HG03066 (cell line): Measurements from ENCODE around the gene IRAK3.
A peak's percentile ranks its signal among the peaks of the same experiment; 100 is the strongest.

Source experiments
- ATAC-seq: cut with Tn5 transposase; IDR thresholded peaks from one replicate; pipeline ENCODE4 v1.9.1; 2021; ENCODE audit warnings: low read depth; ENCODE audit not compliant: unreplicated experiment

IRAK3 gene, protein sequence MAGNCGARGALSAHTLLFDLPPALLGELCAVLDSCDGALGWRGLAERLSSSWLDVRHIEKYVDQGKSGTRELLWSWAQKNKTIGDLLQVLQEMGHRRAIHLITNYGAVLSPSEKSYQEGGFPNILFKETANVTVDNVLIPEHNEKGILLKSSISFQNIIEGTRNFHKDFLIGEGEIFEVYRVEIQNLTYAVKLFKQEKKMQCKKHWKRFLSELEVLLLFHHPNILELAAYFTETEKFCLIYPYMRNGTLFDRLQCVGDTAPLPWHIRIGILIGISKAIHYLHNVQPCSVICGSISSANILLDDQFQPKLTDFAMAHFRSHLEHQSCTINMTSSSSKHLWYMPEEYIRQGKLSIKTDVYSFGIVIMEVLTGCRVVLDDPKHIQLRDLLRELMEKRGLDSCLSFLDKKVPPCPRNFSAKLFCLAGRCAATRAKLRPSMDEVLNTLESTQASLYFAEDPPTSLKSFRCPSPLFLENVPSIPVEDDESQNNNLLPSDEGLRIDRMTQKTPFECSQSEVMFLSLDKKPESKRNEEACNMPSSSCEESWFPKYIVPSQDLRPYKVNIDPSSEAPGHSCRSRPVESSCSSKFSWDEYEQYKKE

DNA sequence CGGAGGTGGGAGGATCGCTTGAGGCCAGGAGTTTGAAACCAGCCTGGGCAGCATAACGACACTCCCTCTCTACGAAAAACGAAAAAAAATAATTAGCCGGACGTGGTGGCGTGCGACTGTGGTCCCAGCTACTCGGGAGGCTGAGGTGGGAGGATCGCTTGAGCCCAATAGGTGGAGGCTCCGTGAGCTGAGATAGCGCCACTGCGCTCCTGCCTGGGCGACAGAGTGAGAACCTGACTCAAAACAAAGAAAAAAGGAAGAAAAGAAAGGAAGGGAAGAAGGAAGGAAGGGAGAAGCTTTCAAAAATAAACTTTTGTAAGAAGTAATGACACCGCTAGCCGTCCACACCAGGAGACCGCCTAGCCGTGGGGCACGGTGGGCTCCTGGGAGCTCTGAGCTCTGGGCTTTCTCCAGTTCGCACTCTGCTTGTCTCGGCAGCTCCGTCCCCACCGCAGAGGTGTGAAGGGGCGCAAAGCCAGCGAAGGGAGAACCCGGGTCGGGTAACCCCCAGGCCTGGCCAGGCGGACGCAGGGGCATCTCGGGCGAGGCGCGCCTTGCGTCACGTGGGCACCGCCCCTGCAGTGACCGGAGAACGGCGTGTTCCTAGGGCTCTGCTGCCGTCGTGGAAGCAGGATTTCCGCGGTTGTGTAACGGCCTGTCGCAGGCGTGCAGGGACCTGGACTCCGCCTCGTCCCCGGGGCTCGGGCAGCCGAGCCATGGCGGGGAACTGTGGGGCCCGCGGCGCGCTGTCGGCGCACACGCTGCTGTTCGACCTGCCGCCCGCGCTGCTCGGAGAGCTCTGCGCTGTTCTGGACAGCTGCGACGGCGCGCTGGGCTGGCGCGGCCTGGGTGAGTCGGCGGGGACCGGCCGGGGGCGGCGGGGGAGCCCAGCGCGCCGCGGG, at the start of gene IRAK3:
IRAK3 (plus strand) TSS at position 631 of the 902 bp plus-strand sequence; CDS start at position 717, 86 bp downstream.
- ATAC-seq: peak; percentile 57

GRCh38 chr12:66139328-66139727, 49.7 kb upstream of the IRAK3 start:
- ATAC-seq: no peak

DNA sequence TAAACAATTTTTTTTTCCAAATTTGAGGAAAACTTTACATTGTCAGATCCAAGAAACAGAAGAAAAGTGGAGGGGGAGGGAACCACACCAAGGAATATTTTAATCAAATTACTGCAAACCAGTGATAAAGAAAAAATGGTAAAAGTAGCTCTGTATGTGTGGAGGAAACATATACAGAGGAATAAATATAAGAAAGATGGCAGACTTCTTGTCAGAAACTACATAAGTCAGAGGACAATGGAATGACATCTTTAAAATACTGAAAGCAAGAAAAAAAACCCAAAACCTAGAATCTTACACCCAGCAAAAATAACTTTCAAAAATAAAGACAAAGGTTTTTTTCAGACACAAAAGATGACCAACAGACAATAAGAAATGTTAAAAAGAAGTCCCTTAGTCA, 48.3 kb upstream of the IRAK3 start:
- no peak for ATAC-seq

DNA sequence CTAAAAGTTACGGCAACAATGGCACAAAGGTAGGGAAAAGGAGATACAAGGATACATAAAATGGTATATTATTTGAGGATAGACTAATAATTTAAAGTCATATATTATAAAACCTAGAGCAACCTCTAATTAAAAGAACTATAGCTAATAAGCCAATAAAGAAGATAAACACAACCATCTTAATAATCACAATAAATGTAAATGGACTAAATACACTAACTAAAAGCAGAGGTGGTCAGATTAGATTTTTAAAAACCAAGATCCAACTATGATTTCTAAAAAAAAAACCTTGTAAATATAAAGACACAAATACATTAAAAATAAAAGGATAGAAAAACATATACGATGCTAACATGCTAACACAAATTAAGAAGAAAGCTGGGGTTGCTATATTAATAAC, 47.7 kb upstream of the IRAK3 start:
- ATAC-seq: no peak

- no peak for ATAC-seq
Measured at GRCh38 chr12:66142826-66143225, 46.2 kb upstream of the IRAK3 start.

GRCh38 chr12:66143868-66144267, 45.1 kb upstream of the IRAK3 start:
- ATAC-seq: no peak

DNA sequence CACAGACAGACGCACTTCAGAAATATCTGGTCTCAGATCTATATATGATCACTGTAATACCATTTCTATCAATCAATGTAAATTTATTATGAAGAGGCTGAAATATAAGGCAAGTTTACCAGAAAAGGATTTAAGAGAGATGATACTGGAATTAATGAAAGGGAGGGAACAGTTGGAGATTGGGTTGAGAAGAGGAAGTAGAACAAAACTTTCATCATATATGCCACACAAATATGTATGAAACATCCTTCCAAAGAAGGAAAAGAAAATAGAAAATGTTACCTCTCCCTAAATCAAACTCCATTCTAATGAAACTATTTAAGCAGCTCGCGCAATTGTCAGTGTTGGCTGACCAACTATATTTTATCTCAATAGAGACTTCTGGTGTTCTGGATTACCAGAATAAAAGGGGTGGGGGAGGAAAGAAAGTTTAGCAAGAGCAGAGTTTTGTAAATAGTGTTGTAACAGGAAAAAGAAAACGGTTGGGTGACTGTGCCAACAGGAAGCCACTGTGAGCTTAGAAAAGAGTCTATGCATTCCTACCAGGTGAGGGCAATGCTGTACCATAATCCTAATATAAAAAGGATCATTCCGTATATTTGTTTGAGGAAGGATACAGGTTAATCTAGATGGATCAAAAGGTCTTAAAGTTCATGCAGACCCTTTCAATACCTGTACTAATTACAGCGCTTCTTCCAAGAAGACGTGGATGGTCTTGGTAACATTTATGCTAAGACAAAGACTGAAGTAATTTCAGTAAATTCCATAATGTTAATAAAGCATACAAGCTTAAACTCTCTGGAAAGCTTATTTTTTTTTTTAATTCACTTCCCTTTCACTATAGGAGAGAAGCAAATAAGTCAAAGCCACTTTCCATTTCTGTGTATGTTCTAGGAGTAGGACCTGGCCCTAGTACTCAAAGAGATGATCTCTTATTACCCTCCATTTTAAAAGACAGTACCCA, 43.9 kb upstream of the IRAK3 start:
- no peak for ATAC-seq

GRCh38 chr12:66149702-66150398, 39.2 kb upstream of the IRAK3 start:
- ATAC-seq: no peak

- no peak for ATAC-seq
Measured at GRCh38 chr12:66152732-66153131, 36.3 kb upstream of the IRAK3 start.

DNA sequence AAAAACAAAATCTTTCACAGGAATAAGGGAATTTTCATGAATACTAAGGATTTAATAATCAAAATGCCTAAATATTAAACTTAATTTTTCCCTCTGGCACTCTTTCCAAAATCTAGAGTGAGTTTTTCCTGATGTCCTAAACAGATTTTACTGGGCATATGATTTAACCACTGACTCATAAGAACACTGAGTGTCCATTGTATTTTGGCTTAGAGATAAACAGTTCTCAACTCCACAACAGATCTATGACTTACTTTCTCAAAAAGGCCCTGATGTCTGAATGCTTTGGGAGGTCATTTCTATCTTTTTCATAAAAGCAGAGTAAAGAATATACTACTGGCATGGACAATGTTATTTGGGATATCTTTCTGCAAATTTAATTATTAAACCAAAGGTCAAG, 34.2 kb upstream of the IRAK3 start:
- ATAC-seq: no peak

GRCh38 chr12:66156654-66157053, 32.4 kb upstream of the IRAK3 start:
- ATAC-seq: no peak

DNA sequence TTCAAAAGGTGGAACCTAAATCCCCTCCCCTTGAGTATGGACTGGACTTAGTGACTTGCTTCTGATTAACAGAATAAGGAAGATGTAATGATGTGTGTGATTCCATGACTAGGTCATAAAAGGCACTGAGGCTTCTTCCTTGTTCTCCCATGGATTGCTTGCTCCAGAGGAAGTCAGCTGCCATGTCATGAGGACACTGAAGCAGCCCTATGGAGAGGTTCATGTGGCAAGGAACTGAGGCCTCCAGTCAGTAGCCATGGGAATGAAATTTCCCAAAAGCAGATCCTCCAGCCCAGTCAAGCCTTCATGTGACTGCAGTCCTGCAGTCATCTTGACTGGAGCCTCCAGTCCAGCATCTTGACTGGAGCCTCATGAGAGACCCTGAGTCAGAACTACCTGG, 29.9 kb upstream of the IRAK3 start:
- no peak for ATAC-seq

GRCh38 chr12:66160704-66161103, 28.3 kb upstream of the IRAK3 start:
- ATAC-seq: no peak

GRCh38 chr12:66162701-66163100, 26.3 kb upstream of the IRAK3 start:
- no peak for ATAC-seq

GRCh38 chr12:66163289-66163688, 25.7 kb upstream of the IRAK3 start:
- ATAC-seq: no peak

- ATAC-seq: no peak
Measured at GRCh38 chr12:66164349-66164821, 24.6 kb upstream of the IRAK3 start.

- ATAC-seq: no peak
Measured at GRCh38 chr12:66165141-66165540, 23.9 kb upstream of the IRAK3 start.

DNA sequence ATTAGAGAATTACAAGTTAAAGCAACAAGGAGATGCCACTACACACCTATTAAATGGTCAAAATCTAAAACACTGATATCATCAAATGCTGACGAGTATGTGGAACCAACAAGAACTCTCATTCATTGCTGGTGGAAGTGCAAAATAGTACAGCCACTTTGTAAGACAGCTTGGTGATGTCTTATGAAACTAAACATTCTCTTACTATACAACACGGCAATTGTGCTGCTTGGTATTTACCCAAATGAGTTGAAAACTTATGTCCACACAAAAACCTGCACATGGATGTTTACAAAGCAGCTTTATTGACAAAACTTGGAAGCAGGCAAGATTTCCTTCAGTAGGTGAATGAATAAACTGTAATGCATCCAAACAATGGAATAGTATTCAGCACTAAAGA, 22.5 kb upstream of the IRAK3 start:
- ATAC-seq: no peak

DNA sequence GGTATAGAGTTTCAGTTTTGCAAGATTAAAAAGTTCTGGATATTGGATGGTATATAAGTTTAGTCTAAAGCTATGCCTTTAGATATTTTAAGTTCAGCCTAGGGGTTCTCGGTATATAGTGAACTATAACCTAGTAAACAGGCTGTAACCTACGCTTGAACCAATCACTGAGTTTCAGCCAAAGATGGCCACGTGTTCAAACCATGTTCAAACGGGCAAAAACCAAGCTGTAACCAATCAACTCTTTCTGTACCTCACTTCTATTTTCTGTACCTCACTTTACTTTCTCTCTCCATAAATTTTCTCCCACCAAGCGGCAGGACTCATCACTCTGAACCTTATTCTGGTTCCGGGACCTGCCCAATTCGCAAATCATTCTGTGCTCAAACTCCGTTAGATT, 20.6 kb upstream of the IRAK3 start:
- no peak for ATAC-seq
